ENCODE measurements around the gene PIGL. TPM values are rescaled to one million over a fixed set of nuclear protein-coding genes. Genes with fewer than 3 reads are reported as not detected.
"Not testable (repeated sequence)": the region's sequence is repeated elsewhere in the genome, so short reads cannot be mapped to it uniquely, and the experiment has no call there.

PIGL gene
- polyA plus RNA-seq, 2 donors, result 13.3 to 21.5 TPM

GRCh38 chr17:16215273-16215964, 1.6 kb upstream of the PIGL start, which contains the start of gene NCOR1:
Gene NCOR1, minus strand, starts transcription at chr17:16215534. Its CDS starts 20,965 bp downstream, at chr17:16194569.
- Histone ChIP-seq H3K36me3 (ENCODE audit: control insufficient read depth in 2 of 2, insufficient read depth in 2 of 2, low read length in 1 of 2) (no peaks in the 10 kb centered on the region), H3K4me3 (ENCODE audit: low read depth in 1 of 2, low read length in 2 of 2) (peak within 1 kb of the TSS; percentile 80 to 95), H3K27ac (ENCODE audit: low read depth in 2 of 2, low read length in 1 of 2) (peak within 1 kb of the TSS; percentile 94 to 97), H3K27me3 (ENCODE audit: control insufficient read depth in 1 of 2, insufficient read depth in 2 of 2, low read length in 2 of 2) (no peaks in the 10 kb centered on the region), H3K4me1 (ENCODE audit: control insufficient read depth in 2 of 2, insufficient read depth in 2 of 2, low read length in 1 of 2) (peaks cover 0 to 4% of the 10 kb centered on the region in 2 donors), H3K9me3 (ENCODE audit: control insufficient read depth in 2 of 2, insufficient read depth in 1 of 2, low read depth in 1 of 2, low read length in 1 of 2) (no peaks in the 10 kb centered on the region)
- WGBS, 2 donors, result 0% methylated on average over 66 to 82 of the region's 82 CpGs

- no peaks in the 10 kb centered on the region for H3K36me3 ChIP-seq (ENCODE audit: control insufficient read depth in 2 of 2, insufficient read depth in 2 of 2, low read length in 1 of 2)
- peaks cover 0 to 4% of the 10 kb centered on the region in 2 donors for H3K4me1 ChIP-seq (ENCODE audit: control insufficient read depth in 2 of 2, insufficient read depth in 2 of 2, low read length in 1 of 2)
- H3K27me3 ChIP-seq (ENCODE audit: control insufficient read depth in 1 of 2, insufficient read depth in 2 of 2, low read length in 2 of 2), result no peaks in the 10 kb centered on the region
- peak overlapping the region; percentile 80 to 95 for H3K4me3 ChIP-seq (ENCODE audit: low read depth in 1 of 2, low read length in 2 of 2)
- H3K27ac ChIP-seq (ENCODE audit: low read depth in 2 of 2, low read length in 1 of 2), result peak overlapping the region; percentile 94 to 97
- H3K9me3 ChIP-seq (ENCODE audit: control insufficient read depth in 2 of 2, insufficient read depth in 1 of 2, low read depth in 1 of 2, low read length in 1 of 2), result no peaks in the 10 kb centered on the region
- WGBS, 2 donors, result 14 to 21% methylated on average over 22 of the region's 22 CpGs
Measured at GRCh38 chr17:16215965-16216316, 1.1 kb upstream of the PIGL start.

- not testable (repeated sequence) for H3K4me1 ChIP-seq (ENCODE audit: control insufficient read depth in 2 of 2, insufficient read depth in 2 of 2, low read length in 1 of 2); H3K27me3 ChIP-seq (ENCODE audit: control insufficient read depth in 1 of 2, insufficient read depth in 2 of 2, low read length in 2 of 2); H3K36me3 ChIP-seq (ENCODE audit: control insufficient read depth in 2 of 2, insufficient read depth in 2 of 2, low read length in 1 of 2); H3K9me3 ChIP-seq (ENCODE audit: control insufficient read depth in 2 of 2, insufficient read depth in 1 of 2, low read depth in 1 of 2, low read length in 1 of 2)
- Histone ChIP-seq H3K4me3 (ENCODE audit: low read depth in 1 of 2, low read length in 2 of 2) (peak overlapping the region; percentile 80 to 95), H3K27ac (ENCODE audit: low read depth in 2 of 2, low read length in 1 of 2) (peak overlapping the region; percentile 94 to 97)
- WGBS, 2 donors, result 72 to 77% methylated on average over 38 of the region's 38 CpGs
Measured at GRCh38 chr17:16216341-16217001, 539 bp upstream of the PIGL start.

GRCh38 chr17:16222406-16222805, 5.4 kb downstream of the PIGL start:
- Histone ChIP-seq H3K27me3 (ENCODE audit: control insufficient read depth in 1 of 2, insufficient read depth in 2 of 2, low read length in 2 of 2) (no peaks in the 10 kb centered on the region), H3K9me3 (ENCODE audit: control insufficient read depth in 2 of 2, insufficient read depth in 1 of 2, low read depth in 1 of 2, low read length in 1 of 2) (no peaks in the 10 kb centered on the region), H3K27ac (ENCODE audit: low read depth in 2 of 2, low read length in 1 of 2) (no peak overlapping the region), H3K4me3 (ENCODE audit: low read depth in 1 of 2, low read length in 2 of 2) (no peak overlapping the region), H3K4me1 (ENCODE audit: control insufficient read depth in 2 of 2, insufficient read depth in 2 of 2, low read length in 1 of 2) (no peaks in the 10 kb centered on the region), H3K36me3 (ENCODE audit: control insufficient read depth in 2 of 2, insufficient read depth in 2 of 2, low read length in 1 of 2) (no peaks in the 10 kb centered on the region)
- 95% methylated on average over 3 of the region's 3 CpGs for WGBS, 2 donors

GRCh38 chr17:16229912-16230561, 13.0 kb downstream of the PIGL start:
- not testable (repeated sequence) for H3K36me3 ChIP-seq (ENCODE audit: control insufficient read depth in 2 of 2, insufficient read depth in 2 of 2, low read length in 1 of 2); H3K4me3 ChIP-seq (ENCODE audit: low read depth in 1 of 2, low read length in 2 of 2); H3K27ac ChIP-seq (ENCODE audit: low read depth in 2 of 2, low read length in 1 of 2); H3K9me3 ChIP-seq (ENCODE audit: control insufficient read depth in 2 of 2, insufficient read depth in 1 of 2, low read depth in 1 of 2, low read length in 1 of 2); H3K27me3 ChIP-seq (ENCODE audit: control insufficient read depth in 1 of 2, insufficient read depth in 2 of 2, low read length in 2 of 2); H3K4me1 ChIP-seq (ENCODE audit: control insufficient read depth in 2 of 2, insufficient read depth in 2 of 2, low read length in 1 of 2)
- WGBS, 2 donors, result 84 to 91% methylated on average over 8 of the region's 8 CpGs

GRCh38 chr17:16232391-16232790, 15.4 kb downstream of the PIGL start:
- no peaks in the 10 kb centered on the region for H3K36me3 ChIP-seq (ENCODE audit: control insufficient read depth in 2 of 2, insufficient read depth in 2 of 2, low read length in 1 of 2)
- H3K4me1 ChIP-seq (ENCODE audit: control insufficient read depth in 2 of 2, insufficient read depth in 2 of 2, low read length in 1 of 2), result no peaks in the 10 kb centered on the region
- 88 to 90% methylated on average over 1 of the region's 1 CpG for WGBS, 2 donors
- H3K9me3 ChIP-seq (ENCODE audit: control insufficient read depth in 2 of 2, insufficient read depth in 1 of 2, low read depth in 1 of 2, low read length in 1 of 2), result no peaks in the 10 kb centered on the region
- no peak overlapping the region for H3K27ac ChIP-seq (ENCODE audit: low read depth in 2 of 2, low read length in 1 of 2)
- H3K27me3 ChIP-seq (ENCODE audit: control insufficient read depth in 1 of 2, insufficient read depth in 2 of 2, low read length in 2 of 2), result no peaks in the 10 kb centered on the region
- H3K4me3 ChIP-seq (ENCODE audit: low read depth in 1 of 2, low read length in 2 of 2), result no peak overlapping the region

- no peaks in the 10 kb centered on the region for H3K36me3 ChIP-seq (ENCODE audit: control insufficient read depth in 2 of 2, insufficient read depth in 2 of 2, low read length in 1 of 2)
- no peak overlapping the region for H3K27ac ChIP-seq (ENCODE audit: low read depth in 2 of 2, low read length in 1 of 2)
- no peaks in the 10 kb centered on the region for H3K4me1 ChIP-seq (ENCODE audit: control insufficient read depth in 2 of 2, insufficient read depth in 2 of 2, low read length in 1 of 2)
- H3K27me3 ChIP-seq (ENCODE audit: control insufficient read depth in 1 of 2, insufficient read depth in 2 of 2, low read length in 2 of 2), result no peaks in the 10 kb centered on the region
- no peaks in the 10 kb centered on the region for H3K9me3 ChIP-seq (ENCODE audit: control insufficient read depth in 2 of 2, insufficient read depth in 1 of 2, low read depth in 1 of 2, low read length in 1 of 2)
- WGBS, 2 donors, result 94 to 100% methylated on average over 3 of the region's 3 CpGs
- H3K4me3 ChIP-seq (ENCODE audit: low read depth in 1 of 2, low read length in 2 of 2), result no peak overlapping the region
Measured at GRCh38 chr17:16239931-16240330, 22.9 kb downstream of the PIGL start.

GRCh38 chr17:16241906-16242399, 24.9 kb downstream of the PIGL start:
- H3K4me1 ChIP-seq (ENCODE audit: control insufficient read depth in 2 of 2, insufficient read depth in 2 of 2, low read length in 1 of 2), result no peaks in the 10 kb centered on the region
- no peaks in the 10 kb centered on the region for H3K27me3 ChIP-seq (ENCODE audit: control insufficient read depth in 1 of 2, insufficient read depth in 2 of 2, low read length in 2 of 2)
- no peaks in the 10 kb centered on the region for H3K36me3 ChIP-seq (ENCODE audit: control insufficient read depth in 2 of 2, insufficient read depth in 2 of 2, low read length in 1 of 2)
- H3K9me3 ChIP-seq (ENCODE audit: control insufficient read depth in 2 of 2, insufficient read depth in 1 of 2, low read depth in 1 of 2, low read length in 1 of 2), result no peaks in the 10 kb centered on the region
- H3K4me3 ChIP-seq (ENCODE audit: low read depth in 1 of 2, low read length in 2 of 2), result no peak overlapping the region
- no peak overlapping the region for H3K27ac ChIP-seq (ENCODE audit: low read depth in 2 of 2, low read length in 1 of 2)

GRCh38 chr17:16243385-16243784, 26.4 kb downstream of the PIGL start:
- H3K36me3 ChIP-seq (ENCODE audit: control insufficient read depth in 2 of 2, insufficient read depth in 2 of 2, low read length in 1 of 2), result no peaks in the 10 kb centered on the region
- H3K4me3 ChIP-seq (ENCODE audit: low read depth in 1 of 2, low read length in 2 of 2), result no peak overlapping the region
- no peaks in the 10 kb centered on the region for H3K27me3 ChIP-seq (ENCODE audit: control insufficient read depth in 1 of 2, insufficient read depth in 2 of 2, low read length in 2 of 2)
- no peak overlapping the region for H3K27ac ChIP-seq (ENCODE audit: low read depth in 2 of 2, low read length in 1 of 2)
- 90 to 92% methylated on average over 5 of the region's 5 CpGs for WGBS, 2 donors
- no peaks in the 10 kb centered on the region for H3K4me1 ChIP-seq (ENCODE audit: control insufficient read depth in 2 of 2, insufficient read depth in 2 of 2, low read length in 1 of 2)
- H3K9me3 ChIP-seq (ENCODE audit: control insufficient read depth in 2 of 2, insufficient read depth in 1 of 2, low read depth in 1 of 2, low read length in 1 of 2), result no peaks in the 10 kb centered on the region
